MG63 (cell line): ENCODE measurements around the gene UTP25. TPM values are rescaled to one million over a fixed set of nuclear protein-coding genes. Genes with fewer than 3 reads are reported as not detected.
"Not testable (repeated sequence)": the region's sequence is repeated elsewhere in the genome, so short reads cannot be mapped to it uniquely, and the experiment has no call there.

ENCODE experiments used
- DNase-seq: peaks from one replicate; pipeline ENCODE4 v3.0.0-alpha.2; 2020
- H3K27me3 ChIP-seq: fragments of 250-450 bp; sonication (Bioruptor Pico); 2 replicates; pipeline ENCODE4 v1.5.1; 2020; ENCODE audit warnings: mild to moderate bottlenecking, moderate library complexity
- H3K36me3 ChIP-seq: fragments of 250-450 bp; sonication (Bioruptor Pico); 2 replicates; pipeline ENCODE4 v1.5.1; 2020; ENCODE audit warnings: mild to moderate bottlenecking, moderate library complexity
- H3K4me3 ChIP-seq: fragments of 250-450 bp; sonication (Bioruptor Pico); 2 replicates; pipeline ENCODE4 v1.5.1; 2020; ENCODE audit warnings: mild to moderate bottlenecking, moderate library complexity
- H3K9me3 ChIP-seq: fragments of 250-450 bp; sonication (Bioruptor Pico); 2 replicates; pipeline ENCODE4 v1.5.1; 2020; ENCODE audit warnings: mild to moderate bottlenecking, moderate library complexity
- total RNA-seq: library from RNA; depleted of rRNA; stranded (reverse); fragments of >200 nt; shearing (Covaris generic); gene quantifications from 2 replicates; pipeline ENCODE4 v1.2.3, GENCODE V29; 2014; ENCODE audit warnings: low replicate concordance

Gene UTP25
- total RNA-seq, 1 experiment from 2014 or later = 10.2 TPM

DNA sequence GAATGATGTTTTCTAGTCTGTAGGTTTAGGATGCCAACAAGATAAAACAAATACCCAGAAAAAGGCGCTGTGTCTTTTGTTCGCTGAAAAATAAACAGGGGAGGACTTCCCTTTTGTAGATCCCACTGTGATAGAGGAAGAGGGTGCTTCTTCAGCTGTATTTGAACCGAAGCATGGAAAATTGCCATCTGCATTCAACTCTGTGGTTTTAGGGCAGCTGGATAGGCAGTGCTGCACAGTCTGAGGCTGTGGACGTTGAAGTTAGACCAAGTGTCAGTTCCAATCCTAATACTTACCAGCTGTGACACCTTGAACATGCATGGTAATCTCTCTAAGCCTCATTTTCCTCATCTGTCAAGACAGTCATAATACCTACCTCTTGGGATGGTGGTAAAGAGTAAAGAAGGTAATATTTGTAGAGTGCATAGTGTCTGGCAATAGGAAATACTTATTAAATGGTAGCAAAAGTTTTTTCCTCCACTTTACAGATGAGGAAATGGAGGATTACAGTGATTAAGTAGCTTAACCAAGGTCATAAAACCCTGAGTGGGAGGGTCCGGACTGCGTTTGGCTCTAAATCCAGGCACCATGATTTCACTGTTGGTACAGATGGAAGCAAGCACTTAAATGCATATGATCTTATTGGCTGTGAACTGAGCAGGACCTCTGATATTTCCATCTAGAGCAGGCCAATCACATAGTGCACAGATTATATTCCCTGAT, 48.5 kb downstream of the UTP25 start:
- DNase-seq = no peak
- H3K36me3 ChIP-seq = no peaks in the 10 kb centered on the region
- H3K9me3 ChIP-seq = no peaks in the 10 kb centered on the region
- H3K27me3 ChIP-seq = no peaks in the 10 kb centered on the region
- H3K4me3 ChIP-seq = no peak overlapping the region

DNA sequence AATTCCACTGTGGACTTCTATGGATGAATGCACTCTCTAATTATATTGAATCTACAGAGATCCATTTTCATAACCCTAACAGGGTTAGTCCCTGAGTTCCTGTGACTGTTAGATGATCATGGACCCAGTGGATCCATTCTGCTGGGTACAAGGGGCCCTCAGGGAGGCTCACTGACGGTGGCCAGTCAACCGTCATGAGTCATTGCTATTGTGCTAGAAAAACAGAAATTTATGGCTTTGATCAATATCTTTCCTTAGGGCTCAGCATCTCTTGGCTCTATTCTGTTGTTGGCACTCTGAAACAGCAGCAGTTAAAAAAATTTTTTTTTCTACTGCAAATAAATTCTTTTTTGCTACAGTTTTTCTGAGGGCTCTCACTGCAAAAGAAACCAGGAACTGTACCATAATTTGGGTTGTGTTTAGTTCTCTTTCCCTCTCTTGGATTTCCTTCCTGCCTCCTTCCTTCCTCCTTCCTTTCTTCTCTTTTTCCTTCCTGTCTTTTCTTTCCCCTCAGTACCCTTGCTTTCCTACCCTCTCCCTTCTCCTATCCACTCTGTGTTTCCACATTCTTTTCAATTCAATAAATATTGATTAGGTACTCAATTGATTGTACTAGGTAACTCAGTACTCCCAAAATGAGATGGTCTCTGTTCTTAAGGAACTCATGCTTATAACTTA, 49.5 kb downstream of the UTP25 start:
- Histone ChIP-seq H3K27me3 (no peaks in the 10 kb centered on the region), H3K9me3 (no peaks in the 10 kb centered on the region), H3K4me3 (no peak overlapping the region), H3K36me3 (no peaks in the 10 kb centered on the region)
- DNase-seq = no peak

DNA sequence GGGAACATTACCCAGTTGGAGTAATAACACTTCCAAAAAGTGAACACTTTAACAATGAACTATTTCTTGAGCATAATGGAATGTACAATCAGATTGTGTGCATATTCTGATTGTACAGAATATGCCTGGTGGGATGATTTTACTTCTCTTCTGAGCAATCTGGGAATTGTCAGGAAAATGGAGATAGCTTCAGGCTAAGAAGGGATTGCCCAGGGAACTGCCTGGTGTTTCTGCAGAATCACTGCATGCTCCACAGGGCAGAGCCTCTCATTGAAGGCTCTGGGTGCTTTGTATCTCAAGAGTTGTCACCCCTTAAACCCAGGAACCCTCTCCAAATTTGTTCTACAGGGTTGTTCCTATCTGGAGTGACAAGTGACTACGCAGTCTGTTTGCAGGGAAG, 51.2 kb downstream of the UTP25 start:
- Histone ChIP-seq H3K27me3 (no peaks in the 10 kb centered on the region), H3K4me3 (no peak overlapping the region), H3K36me3 (no peaks in the 10 kb centered on the region), H3K9me3 (no peaks in the 10 kb centered on the region)
- DNase-seq = no peak

DNA sequence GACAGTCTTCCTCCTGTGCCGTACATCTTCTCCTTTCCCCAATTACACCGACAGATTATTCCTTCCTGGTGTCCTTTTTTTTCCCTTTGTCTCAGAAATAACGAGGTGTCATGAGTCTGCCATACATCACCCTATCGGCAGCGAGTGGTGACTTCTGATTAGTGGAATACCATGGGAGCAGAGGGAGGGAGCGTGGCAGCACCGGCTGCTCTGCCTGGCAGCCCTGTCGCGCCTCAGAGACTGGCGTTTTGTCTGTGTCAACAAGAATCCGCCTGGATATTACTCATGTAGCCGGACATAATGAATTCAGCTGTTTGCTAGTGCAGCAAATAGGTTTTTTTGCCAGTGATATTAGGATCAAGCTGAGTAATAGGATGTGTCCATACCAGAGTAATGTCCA, 51.8 kb downstream of the UTP25 start:
- DNase-seq = peak; percentile 62
- H3K9me3 ChIP-seq = no peaks in the 10 kb centered on the region

DNA sequence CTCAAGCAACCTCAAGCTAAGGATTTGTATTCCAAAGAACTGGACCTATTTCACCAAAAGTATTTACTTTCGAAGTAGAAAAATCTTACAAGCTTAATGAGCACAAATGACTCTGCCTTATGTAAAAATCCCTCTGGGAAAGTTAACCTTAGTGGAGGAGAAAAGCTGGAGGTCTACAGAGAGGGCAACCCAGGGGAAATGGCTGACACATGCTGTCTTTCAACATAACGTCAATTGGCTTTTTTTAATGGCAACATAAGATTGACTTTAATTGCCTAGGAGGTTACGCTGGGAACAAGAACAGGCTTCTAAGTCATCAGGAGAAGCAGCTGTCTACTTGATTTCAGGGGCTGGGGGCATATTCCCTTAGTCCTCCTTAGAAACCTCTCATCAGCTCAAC, 52.3 kb downstream of the UTP25 start:
- H3K4me3 ChIP-seq = no peak overlapping the region
- no peak for DNase-seq
- no peaks in the 10 kb centered on the region for H3K36me3 ChIP-seq
- no peaks in the 10 kb centered on the region for H3K9me3 ChIP-seq
- no peaks in the 10 kb centered on the region for H3K27me3 ChIP-seq

More for the DNA sequence above, 51.8 kb downstream of the UTP25 start:
- no peak overlapping the region for H3K4me3 ChIP-seq
- H3K36me3 ChIP-seq = no peaks in the 10 kb centered on the region
- H3K27me3 ChIP-seq = no peaks in the 10 kb centered on the region

DNA sequence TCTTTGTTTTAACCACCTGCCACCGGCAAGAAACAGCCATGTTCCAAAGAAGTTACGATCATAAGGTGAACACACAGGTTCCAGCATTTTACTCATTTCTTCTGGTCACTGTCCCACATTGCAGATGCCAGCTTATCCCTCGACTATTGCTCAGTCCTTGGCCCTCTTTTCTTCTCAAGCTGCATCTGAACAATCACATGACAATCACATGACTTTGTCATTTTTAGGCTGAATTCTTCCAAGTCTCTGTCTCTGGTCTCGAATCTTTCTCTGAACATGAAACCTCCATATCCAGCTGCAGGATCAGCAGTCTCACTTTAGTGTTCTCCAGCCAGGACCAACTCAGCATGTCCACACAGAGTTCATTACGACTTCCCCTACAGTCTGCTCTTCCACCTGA, 53.8 kb downstream of the UTP25 start:
- Histone ChIP-seq H3K27me3 (no peaks in the 10 kb centered on the region), H3K36me3 (no peaks in the 10 kb centered on the region), H3K4me3 (no peak overlapping the region), H3K9me3 (no peaks in the 10 kb centered on the region)
- no peak for DNase-seq

DNA sequence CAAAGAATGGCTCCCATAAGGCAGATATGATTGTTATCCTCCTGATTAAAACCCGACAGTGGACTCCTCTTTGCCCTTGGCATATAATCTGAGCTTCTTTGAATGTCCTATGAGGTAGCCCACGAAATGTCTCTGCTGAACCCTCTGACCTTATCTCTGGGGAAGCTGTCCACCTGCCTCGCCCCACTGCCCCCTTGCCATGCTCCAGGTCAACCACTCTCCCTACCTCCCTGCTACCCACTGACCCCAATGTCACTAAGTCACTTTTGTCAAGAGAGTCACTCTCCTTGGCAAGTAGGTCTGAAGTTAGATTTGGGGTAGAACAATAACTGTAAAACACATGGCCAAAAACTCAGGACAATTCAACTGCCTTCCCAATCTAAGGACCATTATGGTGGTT, 54.5 kb downstream of the UTP25 start:
- Histone ChIP-seq H3K9me3 (no peaks in the 10 kb centered on the region), H3K4me3 (no peak overlapping the region), H3K36me3 (no peaks in the 10 kb centered on the region), H3K27me3 (no peaks in the 10 kb centered on the region)
- DNase-seq = no peak

DNA sequence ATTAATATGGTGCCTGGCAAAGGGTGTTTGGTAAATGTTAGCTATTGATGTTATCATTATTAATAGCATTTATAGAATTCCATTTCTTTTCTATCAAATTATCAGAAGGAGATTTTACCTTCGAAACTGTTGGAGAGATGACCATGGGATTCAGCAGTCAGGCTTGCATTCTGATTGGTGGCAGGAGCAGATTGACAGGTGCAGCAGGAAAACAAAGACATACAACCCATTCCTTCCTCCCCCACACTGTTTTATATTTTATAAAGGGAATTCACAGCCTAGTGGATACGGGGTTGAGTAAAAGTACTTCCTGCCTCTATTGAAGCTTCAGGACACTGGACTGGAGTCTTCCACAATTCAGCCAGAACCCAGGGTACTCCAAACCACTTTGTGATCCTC, 55.2 kb downstream of the UTP25 start:
- Histone ChIP-seq H3K36me3 (no peaks in the 10 kb centered on the region), H3K4me3 (no peak overlapping the region), H3K27me3 (no peaks in the 10 kb centered on the region), H3K9me3 (no peaks in the 10 kb centered on the region)
- DNase-seq = no peak

DNA sequence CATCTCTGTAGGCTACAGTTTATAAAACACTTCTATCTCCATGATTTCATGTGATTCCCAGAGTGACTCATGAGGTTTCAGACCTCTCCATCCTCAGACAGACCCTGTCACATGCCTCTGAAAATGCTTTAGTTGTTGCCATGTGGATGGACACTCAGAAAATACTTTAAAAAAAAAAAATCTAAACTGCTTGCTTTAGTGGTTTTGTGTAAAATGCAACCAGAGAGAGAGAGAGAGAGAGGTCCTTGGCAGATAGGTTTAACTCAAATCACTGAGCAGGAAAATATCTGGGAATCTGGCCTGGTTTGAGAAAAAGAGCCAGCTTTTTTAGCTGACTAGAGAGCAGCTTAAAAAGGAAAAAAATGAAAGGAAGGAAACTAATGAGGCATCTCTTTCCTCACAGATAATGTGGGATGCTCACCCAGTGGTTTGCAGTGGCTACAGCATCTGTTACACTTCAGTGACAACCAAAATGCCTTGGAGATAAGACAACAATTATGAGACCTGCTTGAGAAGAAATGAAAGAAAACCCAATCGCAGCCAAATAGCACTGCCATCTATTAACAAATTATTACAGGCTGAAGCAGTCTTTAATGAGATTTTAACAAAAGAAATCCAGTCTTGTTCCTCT, 55.7 kb downstream of the UTP25 start:
- no peak for DNase-seq
- H3K4me3 ChIP-seq = no peak overlapping the region
- H3K36me3 ChIP-seq = no peaks in the 10 kb centered on the region
- H3K9me3 ChIP-seq = no peaks in the 10 kb centered on the region
- no peaks in the 10 kb centered on the region for H3K27me3 ChIP-seq

DNA sequence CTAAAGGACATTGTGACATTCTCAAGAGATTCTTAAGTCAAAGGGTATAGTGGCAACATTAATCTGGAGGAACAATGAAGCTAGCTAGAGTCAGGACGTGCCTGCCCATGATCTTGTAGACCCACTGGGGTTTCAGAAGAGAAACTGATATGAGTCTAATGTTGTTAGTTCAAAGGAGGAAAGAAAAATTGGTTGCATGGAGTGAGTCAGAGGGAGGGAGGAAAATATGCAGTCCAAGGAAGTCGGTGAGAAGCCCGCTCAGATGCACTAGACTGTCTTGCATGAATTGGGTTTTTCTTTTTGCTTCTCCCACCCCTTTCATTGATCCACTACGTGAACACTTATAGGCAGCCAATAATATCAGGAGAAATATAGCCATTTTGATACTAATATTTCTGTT, 56.5 kb downstream of the UTP25 start:
- Histone ChIP-seq H3K9me3 (no peaks in the 10 kb centered on the region), H3K36me3 (no peaks in the 10 kb centered on the region), H3K27me3 (no peaks in the 10 kb centered on the region), H3K4me3 (no peak overlapping the region)
- DNase-seq = no peak

DNA sequence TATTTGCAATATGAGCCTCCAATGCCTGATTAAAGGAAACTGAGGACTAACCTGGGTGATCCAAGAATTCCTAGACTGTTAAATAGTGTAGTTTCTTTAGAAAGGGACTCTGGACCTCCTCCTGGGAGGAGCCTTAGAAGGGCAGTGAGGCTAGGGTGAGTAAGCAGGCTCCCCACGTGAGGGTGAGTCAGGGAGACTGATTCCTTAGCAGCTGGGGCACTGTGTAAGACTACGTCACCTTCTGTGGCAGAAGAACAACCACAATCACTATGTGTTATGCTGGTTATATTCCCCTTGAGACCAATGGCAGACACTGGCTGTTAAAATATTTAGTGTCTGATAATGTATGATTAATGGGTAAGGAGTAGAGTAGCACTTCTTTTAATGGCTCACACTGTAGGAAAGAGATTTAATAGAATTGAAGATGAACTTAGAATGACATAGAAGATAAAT, 56.9 kb downstream of the UTP25 start:
- H3K9me3 ChIP-seq = no peaks in the 10 kb centered on the region
- no peaks in the 10 kb centered on the region for H3K36me3 ChIP-seq
- DNase-seq = peak; percentile 97
- H3K27me3 ChIP-seq = no peaks in the 10 kb centered on the region
- no peak overlapping the region for H3K4me3 ChIP-seq

DNA sequence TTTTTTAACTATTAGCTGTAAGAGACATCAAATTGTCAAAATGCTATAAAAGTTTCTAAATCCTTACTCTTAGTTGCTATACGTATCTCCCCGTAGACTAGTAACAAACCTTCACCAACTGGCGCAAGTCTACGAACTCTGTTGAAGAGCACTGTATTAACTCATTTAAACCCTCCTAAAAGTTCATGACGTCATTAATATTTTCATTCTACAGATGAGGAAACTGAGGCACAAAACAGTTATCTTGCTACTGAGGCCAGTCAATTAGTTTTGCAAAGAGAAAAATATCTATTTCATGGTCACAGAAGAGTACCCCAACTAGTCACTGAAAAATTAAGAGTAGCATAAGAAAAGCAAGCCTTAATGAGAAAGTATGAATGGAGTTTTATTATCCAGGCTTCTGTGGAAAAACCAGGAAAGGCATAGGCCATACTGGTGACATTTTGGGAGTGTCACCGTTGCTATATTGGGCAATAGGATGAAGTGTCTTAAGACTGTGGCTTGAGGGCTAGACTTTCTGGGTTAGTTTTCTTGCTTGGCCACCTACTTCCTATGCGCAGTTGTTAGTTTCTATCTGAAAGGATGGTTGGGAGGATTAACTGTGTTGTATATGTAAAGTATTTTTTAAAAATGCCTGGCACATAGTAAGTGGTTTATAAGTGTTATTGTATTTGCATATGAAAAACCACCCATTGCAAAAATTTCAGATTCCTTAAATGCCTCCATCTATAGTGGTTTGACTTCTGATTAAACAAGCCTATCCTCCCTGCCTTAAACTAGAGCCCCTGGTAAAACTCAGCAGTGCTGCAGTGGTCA, 57.8 kb downstream of the UTP25 start:
- no peak for DNase-seq
- H3K4me3 ChIP-seq = no peak overlapping the region

DNA sequence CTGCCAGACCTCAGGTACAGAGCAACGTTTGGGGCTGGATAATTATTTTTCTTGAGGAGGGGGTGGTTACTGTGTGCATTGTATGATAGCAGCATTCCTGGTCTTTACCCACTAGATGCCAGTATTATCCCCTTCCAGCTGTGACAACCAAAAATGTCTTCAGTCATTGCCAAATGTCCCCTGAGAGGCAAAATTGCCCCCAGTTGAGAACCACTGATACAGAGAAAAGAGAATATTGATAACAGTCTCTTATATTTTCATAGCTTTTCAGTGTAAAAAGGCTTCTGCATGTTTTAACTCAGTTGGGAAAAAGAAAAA, 58.4 kb downstream of the UTP25 start:
- Histone ChIP-seq H3K4me3 (no peak overlapping the region), H3K36me3 (no peaks in the 10 kb centered on the region), H3K27me3 (no peaks in the 10 kb centered on the region), H3K9me3 (no peaks in the 10 kb centered on the region)
- no peak for DNase-seq

More for the DNA sequence above, 57.8 kb downstream of the UTP25 start:
- no peaks in the 10 kb centered on the region for H3K36me3 ChIP-seq
- H3K27me3 ChIP-seq = no peaks in the 10 kb centered on the region
- H3K9me3 ChIP-seq = no peaks in the 10 kb centered on the region

DNA sequence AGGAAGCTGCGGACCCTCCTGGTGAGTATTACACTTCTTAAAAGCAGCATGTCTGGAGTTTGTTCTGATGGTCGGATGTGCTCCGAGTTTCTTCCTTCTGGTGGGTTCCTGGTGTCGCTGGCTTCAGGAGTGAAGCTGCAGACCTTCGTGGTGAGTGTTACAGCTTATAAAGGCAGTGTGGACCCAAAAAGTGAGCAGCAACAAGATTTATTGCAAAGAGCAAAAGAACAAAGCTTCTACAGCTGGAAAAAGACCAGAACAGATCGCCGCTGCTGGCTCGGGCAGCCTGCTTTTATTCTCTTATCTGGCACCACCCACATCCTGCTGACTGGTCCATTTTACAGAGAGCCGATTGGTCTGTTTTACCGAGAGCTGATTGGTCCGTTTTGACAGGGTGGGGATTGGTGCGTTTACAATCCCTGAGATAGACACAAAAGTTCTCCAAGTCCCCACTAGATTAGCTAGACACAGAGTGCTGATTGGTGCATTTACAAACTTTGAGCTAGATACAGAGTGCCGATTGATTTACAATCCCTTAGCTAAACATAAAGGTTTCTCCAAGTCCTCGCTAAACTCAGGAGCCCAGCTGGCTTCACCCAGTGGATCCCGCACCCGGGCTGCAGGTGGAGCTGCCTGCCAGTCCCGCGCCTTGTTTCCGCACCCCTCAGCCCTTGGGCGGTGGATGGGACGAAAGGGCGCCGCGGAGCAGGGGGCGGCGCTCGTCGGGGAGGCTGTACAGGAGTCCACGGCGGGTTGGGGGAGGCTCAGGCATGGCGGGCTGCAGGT, 60.7 kb downstream of the UTP25 start:
- not testable (repeated sequence) for H3K9me3 ChIP-seq, H3K36me3 ChIP-seq, H3K4me3 ChIP-seq, H3K27me3 ChIP-seq, DNase-seq

DNA sequence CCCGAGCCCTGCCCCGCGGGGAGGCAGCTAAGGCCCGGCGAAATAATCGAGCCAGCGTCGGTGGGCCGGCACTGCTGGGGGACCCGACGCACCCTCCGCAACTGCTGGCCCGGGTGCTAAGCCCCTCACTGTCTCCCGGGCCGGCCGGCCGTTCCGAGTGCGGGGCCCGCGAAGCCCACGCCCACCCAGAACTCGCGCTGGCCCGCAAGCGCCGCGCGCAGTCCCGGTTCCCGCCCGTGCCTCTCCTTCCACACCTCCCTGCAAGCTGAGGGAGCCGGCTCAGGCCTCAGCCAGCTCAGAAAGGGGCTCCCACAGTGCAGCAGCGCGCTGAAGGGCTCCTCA, 61.3 kb downstream of the UTP25 start:
- Histone ChIP-seq H3K27me3 (no peaks in the 10 kb centered on the region), H3K9me3 (no peaks in the 10 kb centered on the region), H3K36me3 (no peaks in the 10 kb centered on the region), H3K4me3 (no peak overlapping the region)
- no peak for DNase-seq

DNA sequence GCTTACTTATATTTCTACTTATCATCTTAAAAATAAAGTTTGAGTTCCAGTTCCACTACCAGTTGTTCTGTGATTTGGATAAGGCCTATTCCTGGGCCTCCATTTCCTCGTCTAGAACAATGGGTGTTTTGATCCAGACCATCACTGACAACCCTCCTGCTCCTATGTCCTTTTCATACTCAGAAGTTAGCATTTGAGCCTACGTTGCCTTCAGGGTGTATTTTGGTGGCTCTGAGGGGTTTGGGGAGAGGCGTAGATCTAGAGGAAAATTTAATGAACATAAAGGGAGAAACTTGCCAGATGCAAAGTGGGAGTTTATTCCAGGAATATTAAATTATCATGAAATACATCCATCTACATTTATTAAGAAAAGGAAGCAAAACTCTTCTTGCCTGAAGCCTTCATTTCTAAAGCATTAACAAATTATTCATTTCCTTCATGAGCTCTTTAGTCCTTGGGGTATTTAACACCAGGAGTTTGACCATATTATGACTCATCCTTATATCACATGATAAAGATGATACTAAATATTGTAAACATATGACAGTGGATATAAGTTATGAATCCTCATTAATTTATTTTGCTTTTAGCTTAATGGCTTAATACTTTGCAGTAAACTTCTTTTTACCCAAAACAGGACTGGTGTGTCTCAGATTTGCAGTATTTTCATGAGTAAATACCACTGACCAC, 63.0 kb downstream of the UTP25 start:
- H3K4me3 ChIP-seq = no peak overlapping the region
- no peaks in the 10 kb centered on the region for H3K9me3 ChIP-seq
- no peaks in the 10 kb centered on the region for H3K27me3 ChIP-seq
- no peaks in the 10 kb centered on the region for H3K36me3 ChIP-seq
- no peak for DNase-seq
